ENCODE data around the gene C1QTNF1. TPM values are rescaled to one million over a fixed set of nuclear protein-coding genes. Genes with fewer than 3 reads are reported as not detected.
A peak's percentile ranks its signal among the peaks of the same experiment; 100 is the strongest.
"Not testable (repeated sequence)": the region's sequence is repeated elsewhere in the genome, so short reads cannot be mapped to it uniquely, and the experiment has no call there.

C1QTNF1 gene
- total RNA-seq, 2 donors from 2014 or later, result 0.31 to 0.88 TPM

DNA sequence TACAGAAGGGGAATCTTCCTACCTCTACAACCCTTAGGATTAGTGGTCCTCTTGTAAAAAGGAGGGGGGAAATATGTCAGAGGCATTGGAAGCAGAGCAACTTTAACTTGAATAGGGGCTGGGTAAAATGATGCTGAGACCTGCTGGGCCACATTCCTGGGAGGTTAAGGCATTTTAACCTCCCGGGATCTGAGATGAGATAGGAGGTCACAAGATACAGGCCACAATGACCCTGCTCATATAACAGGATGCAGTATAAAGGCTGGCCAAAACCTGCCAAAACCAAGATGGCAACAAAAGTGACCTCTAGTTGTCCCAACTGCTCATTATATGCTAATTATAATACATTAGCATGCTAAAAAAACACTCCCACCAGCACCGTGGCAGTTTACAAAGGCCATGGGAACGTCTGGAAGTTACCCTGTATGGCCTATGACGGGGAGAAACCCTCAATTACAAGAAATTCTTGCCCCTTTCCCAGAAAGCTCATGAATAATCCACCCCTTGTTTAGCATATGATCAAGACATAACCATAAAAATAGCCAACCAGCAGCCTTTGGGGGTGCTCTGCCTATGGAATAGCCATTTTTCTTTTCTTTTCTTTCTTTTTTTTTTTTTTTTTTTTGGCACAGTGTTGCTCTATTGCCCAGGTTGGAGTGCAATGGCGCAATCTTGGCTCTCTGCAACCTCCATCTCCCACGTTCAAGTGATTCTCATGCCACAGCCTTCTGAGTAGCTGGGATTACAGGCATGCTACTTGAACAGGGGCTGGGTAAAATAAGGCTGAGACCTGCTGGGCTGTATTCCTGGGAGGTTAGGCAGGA lies 6.2 kb upstream of the C1QTNF1 start:
- Mint-ChIP-seq H3K27me3 (ENCODE audit: low read depth) (peaks cover 19% of the 10 kb centered on the region), H3K36me3 (ENCODE audit: insufficient read depth in 2 of 2) (peaks cover 3 to 6% of the 10 kb centered on the region in 2 donors), H3K4me1 (ENCODE audit: low read depth) (no peaks in the 10 kb centered on the region), H3K4me3 (no peak overlapping the region), H3K9me3 (peaks cover 2 to 3% of the 10 kb centered on the region in 2 donors), H3K27ac (no peak overlapping the region)
- ATAC-seq (replicated peaks in 1 of 2), result no peak
- no peak for DNase-seq

DNA sequence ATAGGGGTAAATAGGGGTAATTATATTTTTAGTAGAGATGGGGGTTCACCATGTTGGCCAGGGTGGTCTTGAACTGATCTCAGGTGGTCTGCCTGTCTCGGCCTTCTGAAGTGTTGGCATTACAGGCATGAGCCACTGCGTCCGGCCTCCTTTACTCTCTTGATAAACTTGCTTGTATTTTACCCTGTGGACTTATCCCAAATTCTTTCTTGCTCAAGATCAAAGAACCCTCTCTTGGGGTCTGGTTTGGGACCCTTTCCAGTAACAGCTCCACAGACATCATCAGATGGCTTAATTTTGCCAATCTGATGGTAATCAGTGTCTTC lies 5.6 kb upstream of the C1QTNF1 start:
- ATAC-seq (replicated peaks in 1 of 2) (no peak), DNase-seq (no peak)
- H3K27ac Mint-ChIP-seq, result no peak overlapping the region
- peaks cover 25% of the 10 kb centered on the region for H3K27me3 Mint-ChIP-seq (ENCODE audit: low read depth)
- H3K4me3 Mint-ChIP-seq, result no peak overlapping the region
- H3K9me3 Mint-ChIP-seq, result peaks cover 2 to 3% of the 10 kb centered on the region in 2 donors
- no peaks in the 10 kb centered on the region for H3K4me1 Mint-ChIP-seq (ENCODE audit: low read depth)
- peaks cover 3 to 6% of the 10 kb centered on the region in 2 donors for H3K36me3 Mint-ChIP-seq (ENCODE audit: insufficient read depth in 2 of 2)

GRCh38 chr17:79019261-79019631 lies 4.7 kb upstream of the C1QTNF1 start:
- H3K27ac Mint-ChIP-seq, result no peak overlapping the region
- H3K4me1 Mint-ChIP-seq (ENCODE audit: low read depth), result peaks cover 3% of the 10 kb centered on the region
- peaks cover 27% of the 10 kb centered on the region for H3K27me3 Mint-ChIP-seq (ENCODE audit: low read depth)
- DNase-seq (no peak), ATAC-seq (replicated peaks in 1 of 2) (no peak)
- H3K4me3 Mint-ChIP-seq, result no peak overlapping the region
- H3K9me3 Mint-ChIP-seq, result no peaks in the 10 kb centered on the region
- H3K36me3 Mint-ChIP-seq (ENCODE audit: insufficient read depth in 2 of 2), result peaks cover 0 to 2% of the 10 kb centered on the region in 2 donors

DNA sequence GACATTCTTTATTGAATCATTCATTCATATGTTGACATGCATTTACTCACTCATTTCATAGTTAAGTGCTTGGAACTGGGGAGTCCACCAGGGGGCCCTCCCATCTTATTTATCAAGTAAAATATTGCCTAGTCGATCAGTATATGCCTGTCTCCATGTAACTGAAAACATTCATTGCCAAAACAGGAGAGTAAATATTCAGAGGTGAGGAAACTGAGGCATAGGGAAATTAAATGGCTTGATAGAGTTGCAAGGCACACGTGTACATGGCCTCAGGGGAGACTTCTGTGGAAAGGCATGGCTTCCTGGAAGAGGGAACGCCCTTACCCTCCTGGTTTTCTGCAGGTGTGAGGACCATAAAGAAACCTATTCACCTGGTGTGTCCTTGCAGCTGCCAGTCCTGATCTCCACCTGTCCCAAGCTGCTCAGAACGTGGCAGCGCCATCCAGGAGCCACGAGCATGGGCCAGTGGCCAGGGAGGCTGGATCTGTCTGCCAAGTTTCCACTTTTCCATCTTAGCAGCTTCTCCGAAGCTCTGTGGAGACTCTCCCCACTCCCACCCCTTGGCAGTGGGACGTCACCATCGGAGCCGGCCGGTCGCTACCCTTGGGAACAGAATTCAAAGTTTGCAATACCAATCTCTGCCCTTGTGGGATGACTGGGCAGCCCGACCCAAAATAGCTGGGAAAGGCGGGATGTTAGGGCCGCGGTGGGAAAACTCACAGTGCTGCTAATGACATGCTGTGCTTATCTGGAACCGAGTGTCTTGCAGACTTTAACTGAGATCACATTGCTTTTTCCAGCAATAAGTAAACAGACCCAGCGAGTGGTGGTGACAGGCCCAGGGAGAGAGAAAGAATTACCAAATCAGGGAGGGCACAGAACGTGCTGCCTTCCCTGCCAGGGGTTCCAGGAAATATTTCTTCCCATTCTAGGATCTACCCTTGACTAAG lies 4.1 kb upstream of the C1QTNF1 start:
- H3K9me3 Mint-ChIP-seq, result no peaks in the 10 kb centered on the region
- H3K4me1 Mint-ChIP-seq (ENCODE audit: low read depth), result peaks cover 4% of the 10 kb centered on the region
- DNase-seq (peak; percentile 49 to 55), ATAC-seq (replicated peaks in 1 of 2) (peak; percentile 28 to 44)
- H3K4me3 Mint-ChIP-seq, result no peak overlapping the region
- peaks cover 31% of the 10 kb centered on the region for H3K27me3 Mint-ChIP-seq (ENCODE audit: low read depth)
- H3K27ac Mint-ChIP-seq, result no peak overlapping the region
- H3K36me3 Mint-ChIP-seq (ENCODE audit: insufficient read depth in 2 of 2), result peaks cover 0 to 2% of the 10 kb centered on the region in 2 donors

- DNase-seq (no peak), ATAC-seq (replicated peaks in 1 of 2) (no peak)
- Mint-ChIP-seq H3K27ac (no peak overlapping the region), H3K9me3 (no peaks in the 10 kb centered on the region), H3K27me3 (ENCODE audit: low read depth) (peaks cover 37% of the 10 kb centered on the region), H3K4me3 (no peak overlapping the region), H3K4me1 (ENCODE audit: low read depth) (peaks cover 4% of the 10 kb centered on the region), H3K36me3 (ENCODE audit: insufficient read depth in 2 of 2) (peaks cover 0 to under 1% of the 10 kb centered on the region in 2 donors)
Observed at GRCh38 chr17:79020631-79021301, 3.2 kb upstream of the C1QTNF1 start.

DNA sequence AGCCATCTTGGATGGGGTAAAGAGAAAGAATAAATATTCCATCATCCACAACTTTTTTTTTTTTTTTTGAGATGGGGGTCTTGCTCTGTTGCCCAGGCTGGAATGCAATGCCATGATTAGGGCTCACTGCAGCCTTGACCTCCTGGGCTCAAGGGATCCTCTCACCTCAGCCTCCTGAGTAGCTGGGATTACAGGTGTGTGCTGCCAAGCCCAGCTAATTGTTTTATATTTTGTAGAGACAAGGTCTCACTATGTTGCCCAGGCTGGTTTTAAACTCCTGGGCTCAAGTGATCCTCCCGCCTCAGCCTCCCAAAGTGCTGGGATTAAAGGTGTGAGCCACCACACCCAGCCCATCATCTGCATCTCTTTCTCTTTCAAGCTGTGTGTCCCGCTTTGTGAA lies 2.0 kb upstream of the C1QTNF1 start:
- peaks cover 45% of the 10 kb centered on the region for H3K27me3 Mint-ChIP-seq (ENCODE audit: low read depth)
- not testable (repeated sequence) for H3K4me1 Mint-ChIP-seq (ENCODE audit: low read depth); H3K9me3 Mint-ChIP-seq; H3K4me3 Mint-ChIP-seq; DNase-seq; ATAC-seq (replicated peaks in 1 of 2); H3K36me3 Mint-ChIP-seq (ENCODE audit: insufficient read depth in 2 of 2); H3K27ac Mint-ChIP-seq

GRCh38 chr17:79022507-79022991 lies 1.4 kb upstream of the C1QTNF1 start:
- DNase-seq, result no peak
- ATAC-seq (replicated peaks in 1 of 2), result no peak
- Mint-ChIP-seq H3K27ac (no peak overlapping the region), H3K36me3 (ENCODE audit: insufficient read depth in 2 of 2) (no peaks in the 10 kb centered on the region), H3K9me3 (no peaks in the 10 kb centered on the region), H3K4me3 (no peak overlapping the region), H3K27me3 (ENCODE audit: low read depth) (peaks cover 45% of the 10 kb centered on the region), H3K4me1 (ENCODE audit: low read depth) (peaks cover 4% of the 10 kb centered on the region)

DNA sequence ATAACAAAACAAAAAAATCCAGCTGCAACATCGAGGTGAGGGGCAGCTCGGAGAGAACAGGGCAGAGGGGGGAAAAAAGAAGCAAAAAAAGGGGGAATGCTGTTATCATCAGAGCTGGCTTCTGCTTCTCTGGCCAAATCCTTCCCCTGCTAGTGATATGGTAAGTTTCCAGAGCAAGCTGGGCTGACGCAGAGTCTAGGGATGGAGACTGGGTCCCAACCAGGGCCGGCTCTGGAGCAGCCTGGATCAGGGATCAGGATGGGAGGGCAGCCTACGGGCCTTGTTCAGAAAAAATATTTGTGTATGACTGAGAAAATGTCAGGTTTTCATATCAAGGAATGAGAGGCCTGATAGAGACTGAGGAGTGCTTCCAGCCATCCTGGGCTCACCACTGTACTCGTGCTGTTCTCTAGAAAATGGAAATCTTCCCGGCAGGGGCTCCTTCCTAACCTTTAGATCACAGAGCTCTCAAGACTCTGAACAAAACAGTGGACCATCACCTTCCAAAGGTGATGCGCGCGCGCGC lies 726 bp upstream of the C1QTNF1 start:
- Mint-ChIP-seq H3K27ac (no peak overlapping the region), H3K9me3 (no peaks in the 10 kb centered on the region), H3K36me3 (ENCODE audit: insufficient read depth in 2 of 2) (no peaks in the 10 kb centered on the region), H3K27me3 (ENCODE audit: low read depth) (peaks cover 45% of the 10 kb centered on the region), H3K4me3 (peak overlapping the region; percentile 55 to 76), H3K4me1 (ENCODE audit: low read depth) (peaks cover 4% of the 10 kb centered on the region)
- ATAC-seq (replicated peaks in 1 of 2) (no peak), DNase-seq (no peak)

DNA sequence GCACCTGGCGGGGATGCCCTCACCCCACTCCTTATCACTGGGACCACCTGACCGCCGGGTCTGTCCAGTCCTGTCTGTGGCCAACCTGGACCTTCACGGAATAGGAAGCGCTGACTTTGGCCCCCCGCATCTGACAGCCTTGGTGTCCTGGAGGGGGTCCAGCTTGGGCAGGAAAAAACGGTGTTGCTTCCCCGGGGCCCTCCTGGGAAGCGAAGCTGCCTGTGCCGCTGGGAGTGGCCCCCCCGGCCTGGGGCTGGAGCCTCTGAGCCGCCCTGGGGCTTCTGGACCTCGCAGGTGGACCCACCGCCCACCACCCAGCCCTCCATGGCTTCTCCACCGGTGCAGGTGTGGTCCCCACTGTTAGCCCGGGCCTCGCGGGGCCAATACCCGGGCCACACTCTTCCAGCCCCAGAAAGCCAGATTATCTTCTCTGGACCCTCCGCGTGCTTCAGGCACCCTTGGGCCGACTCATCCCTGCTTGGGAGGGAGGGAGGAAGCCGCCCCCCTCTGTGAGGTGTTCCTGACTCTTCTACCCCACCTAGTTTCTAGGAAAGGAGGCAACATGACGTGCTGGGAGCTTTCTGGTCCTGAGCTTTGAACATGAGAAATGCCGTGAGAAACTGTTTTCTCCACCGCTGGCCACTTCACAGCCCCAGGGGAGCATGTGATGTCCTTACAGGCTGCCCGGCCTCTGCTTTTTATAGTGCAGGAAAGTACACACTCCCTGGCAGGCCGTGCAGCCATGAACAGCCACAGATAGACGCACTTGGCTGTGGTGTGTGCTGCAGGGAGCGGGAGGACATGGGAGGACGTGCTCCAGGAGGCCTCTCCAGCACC lies 1.1 kb downstream of the C1QTNF1 start:
- peak overlapping the region; percentile 76 to 79 for H3K4me3 Mint-ChIP-seq
- no peaks in the 10 kb centered on the region for H3K9me3 Mint-ChIP-seq
- ATAC-seq (replicated peaks in 1 of 2) (no peak), DNase-seq (no peak)
- H3K36me3 Mint-ChIP-seq (ENCODE audit: insufficient read depth in 2 of 2), result no peaks in the 10 kb centered on the region
- H3K27me3 Mint-ChIP-seq (ENCODE audit: low read depth), result peaks cover 45% of the 10 kb centered on the region
- H3K4me1 Mint-ChIP-seq (ENCODE audit: low read depth), result peaks cover 4% of the 10 kb centered on the region
- no peak overlapping the region for H3K27ac Mint-ChIP-seq

- Mint-ChIP-seq H3K4me3 (no peak overlapping the region), H3K9me3 (no peaks in the 10 kb centered on the region), H3K36me3 (ENCODE audit: insufficient read depth in 2 of 2) (no peaks in the 10 kb centered on the region), H3K27ac (no peak overlapping the region), H3K27me3 (ENCODE audit: low read depth) (peaks cover 41% of the 10 kb centered on the region), H3K4me1 (ENCODE audit: low read depth) (peaks cover 4% of the 10 kb centered on the region)
- ATAC-seq (replicated peaks in 1 of 2) (no peak), DNase-seq (no peak)
Observed at GRCh38 chr17:79026376-79027273, 2.7 kb downstream of the C1QTNF1 start.

- DNase-seq (no peak), ATAC-seq (replicated peaks in 1 of 2) (no peak)
- peaks cover 40% of the 10 kb centered on the region for H3K27me3 Mint-ChIP-seq (ENCODE audit: low read depth)
- H3K36me3 Mint-ChIP-seq (ENCODE audit: insufficient read depth in 2 of 2), result no peaks in the 10 kb centered on the region
- peaks cover 4% of the 10 kb centered on the region for H3K4me1 Mint-ChIP-seq (ENCODE audit: low read depth)
- H3K4me3 Mint-ChIP-seq, result no peak overlapping the region
- H3K27ac Mint-ChIP-seq, result no peak overlapping the region
- no peaks in the 10 kb centered on the region for H3K9me3 Mint-ChIP-seq
Observed at GRCh38 chr17:79027274-79027924, 3.4 kb downstream of the C1QTNF1 start.

Measured in activated T-cell treated with anti-CD3 and anti-CD28 coated beads, Interleukin-2, amount 50 U/mL, for 72 hours (primary cell).